Breast epithelium (tissue), 4 donors: ENCODE data around the gene ATP2B3. TPM values are rescaled to one million over a fixed set of nuclear protein-coding genes. Genes with fewer than 3 reads are reported as not detected.
A peak's percentile ranks its signal among the peaks of the same experiment; 100 is the strongest.

Experiments used
- DNase-seq, 2 donors: peaks; one replicate each; pipeline ENCODE4 v3.0.0-alpha.2; 2019; ENCODE audit warnings: low spot score in 2 of 2
- H3K27ac ChIP-seq, 2 donors: fragments of 200-600 bp; sonication (generic) in 1 of 2; one replicate each; pipeline ENCODE4 v1.5.1; 2016 to 2019; ENCODE audit warnings: mild to moderate bottlenecking in 1 of 2
- H3K27me3 ChIP-seq, 2 donors: fragments of 200-600 bp; sonication (generic) in 1 of 2; one replicate each; pipeline versions ENCODE4 v1.5.1 to v1.6.0; 2017 to 2019; ENCODE audit warnings: control low read depth in 1 of 2, mild to moderate bottlenecking in 1 of 2
- H3K36me3 ChIP-seq: fragments of 200-600 bp; one replicate; pipeline ENCODE4 v1.5.1; 2019
- H3K4me1 ChIP-seq, 2 donors: fragments of 200-600 bp; sonication (generic); one replicate each; pipeline ENCODE4 v1.5.1; 2016 to 2019; ENCODE audit warnings: control low read depth in 1 of 2
- H3K4me3 ChIP-seq, 3 donors: fragments of 200-600 bp; sonication (generic); 1 replicate in 2 of 3; 2 replicates in 1 of 3; pipeline ENCODE4 v1.5.1; 2016 to 2019; ENCODE audit warnings: mild to moderate bottlenecking in 3 of 3, moderate library complexity in 2 of 3
- H3K9me3 ChIP-seq, 2 donors: fragments of 200-600 bp; sonication (generic) in 1 of 2; one replicate each; pipeline ENCODE4 v1.5.1; 2016 to 2019; ENCODE audit warnings: control low read depth in 1 of 2
- CTCF ChIP-seq, 3 donors: fragments of 450-650 bp; IDR thresholded peaks; one replicate each; pipeline ENCODE4 v1.5.1; 2016 to 2017; ENCODE audit warnings: antibody characterized with exemption in 3 of 3, mild to moderate bottlenecking in 3 of 3, moderate library complexity in 3 of 3
- POLR2A ChIP-seq: fragments of 450-650 bp; IDR thresholded peaks from one replicate; pipeline ENCODE4 v1.6.1; 2016; ENCODE audit warnings: antibody characterized with exemption, mild to moderate bottlenecking, moderate library complexity
- POLR2AphosphoS5 ChIP-seq, 3 donors: sonication (generic); formaldehyde crosslinking; IDR thresholded peaks; one replicate each; pipeline ENCODE4 v1.6.1; 2017; ENCODE audit warnings: antibody characterized with exemption in 3 of 3
- intact Hi-C: fragments of 100-400 bp; cut with DNase I; formaldehyde crosslinking; loops from one replicate; pipeline ENCODE4 v1.15.1; 2023; ENCODE audit warnings: low total_unique reads
- total RNA-seq, 3 donors: library from RNA; depleted of rRNA; stranded (reverse); fragments of >200 nt; gene quantifications; one replicate each; pipeline ENCODE4 v1.1.0, GENCODE V29; 2016

The ATP2B3 gene
- total RNA-seq, 3 donors from 2014 or later, result not detected

GRCh38 chrX:153488231-153488914, 29.1 kb upstream of the ATP2B3 start:
- H3K27me3 ChIP-seq, result peaks cover 0 to 49% of the 10 kb centered on the region in 2 donors
- H3K36me3 ChIP-seq, result no peaks in the 10 kb centered on the region
- DNase-seq, result no peak
- H3K9me3 ChIP-seq, result peaks cover 0 to 3% of the 10 kb centered on the region in 2 donors
- TF ChIP-seq POLR2AphosphoS5 (IDR thresholded peaks at IDR 0.05) (no peak), POLR2A (no peak), CTCF (IDR thresholded peaks at IDR 0.05) (no peak)
- peak overlapping the region in 1 of 2 donors; percentile 52 for H3K27ac ChIP-seq
- H3K4me3 ChIP-seq, result peak overlapping the region in 1 of 3 donors; percentile 33
- H3K4me1 ChIP-seq, result no peaks in the 10 kb centered on the region
- intact Hi-C loops, result no loop called here

GRCh38 chrX:153490217-153490930, 27.1 kb upstream of the ATP2B3 start:
- no peak overlapping the region for H3K27ac ChIP-seq
- H3K27me3 ChIP-seq, result peaks cover 0 to 58% of the 10 kb centered on the region in 2 donors
- no peaks in the 10 kb centered on the region for H3K36me3 ChIP-seq
- H3K4me1 ChIP-seq, result no peaks in the 10 kb centered on the region
- intact Hi-C loops, result no loop called here
- no peak for DNase-seq
- TF ChIP-seq CTCF (IDR thresholded peaks at IDR 0.05), result no peak
- no peak for TF ChIP-seq POLR2AphosphoS5 (IDR thresholded peaks at IDR 0.05)
- no peak for TF ChIP-seq POLR2A
- H3K9me3 ChIP-seq, result peaks cover 0 to 3% of the 10 kb centered on the region in 2 donors
- H3K4me3 ChIP-seq, result no peak overlapping the region

- H3K4me1 ChIP-seq, result no peaks in the 10 kb centered on the region
- no peaks in the 10 kb centered on the region for H3K36me3 ChIP-seq
- DNase-seq, result no peak
- no peak overlapping the region for H3K27ac ChIP-seq
- no peak overlapping the region for H3K4me3 ChIP-seq
- intact Hi-C loops, result no loop called here
- H3K9me3 ChIP-seq, result peaks cover 0 to 3% of the 10 kb centered on the region in 2 donors
- TF ChIP-seq CTCF (IDR thresholded peaks at IDR 0.05), result no peak
- TF ChIP-seq POLR2AphosphoS5 (IDR thresholded peaks at IDR 0.05), result no peak
- H3K27me3 ChIP-seq, result peaks cover 0 to 69% of the 10 kb centered on the region in 2 donors
Measured at GRCh38 chrX:153491351-153491914, 26.0 kb upstream of the ATP2B3 start.

GRCh38 chrX:153491918-153492317, 25.5 kb upstream of the ATP2B3 start:
- intact Hi-C loops, result no loop called here
- H3K4me1 ChIP-seq, result no peaks in the 10 kb centered on the region

More at GRCh38 chrX:153491918-153492317, 25.5 kb upstream of the ATP2B3 start:
- Histone ChIP-seq H3K9me3 (peaks cover 0 to 3% of the 10 kb centered on the region in 2 donors), H3K36me3 (no peaks in the 10 kb centered on the region), H3K4me3 (no peak overlapping the region), H3K27me3 (peaks cover 0 to 70% of the 10 kb centered on the region in 2 donors), H3K27ac (no peak overlapping the region)
- TF ChIP-seq POLR2AphosphoS5 (IDR thresholded peaks at IDR 0.05) (no peak), CTCF (IDR thresholded peaks at IDR 0.05) (no peak), POLR2A (no peak)
- no peak for DNase-seq
